SW480 (cell line): ENCODE results near the gene SZT2.
"Not testable (repeated sequence)": the region's sequence is repeated elsewhere in the genome, so short reads cannot be mapped to it uniquely, and the experiment has no call there.

Experiments used
- DNase-seq: peaks from one replicate; pipeline ENCODE4 v3.0.0-alpha.2; 2016; ENCODE audit warnings: low spot score

SZT2 gene

GRCh38 chr1:43363283-43363934, 26.3 kb upstream of the SZT2 start:
- no peak for DNase-seq

- DNase-seq = no peak
Observed at GRCh38 chr1:43363935-43364525, 25.7 kb upstream of the SZT2 start.

- DNase-seq = no peak
Observed at GRCh38 chr1:43365678-43366077, 24.0 kb upstream of the SZT2 start.

GRCh38 chr1:43366179-43366578, 23.5 kb upstream of the SZT2 start:
- DNase-seq = no peak

GRCh38 chr1:43366601-43367025, 23.1 kb upstream of the SZT2 start:
- no peak for DNase-seq

- DNase-seq = no peak
Observed at GRCh38 chr1:43367026-43367903, 22.4 kb upstream of the SZT2 start.

GRCh38 chr1:43367904-43368645, 21.6 kb upstream of the SZT2 start, which contains the start of gene ELOVL1:
TSS of gene ELOVL1 (minus strand) at chr1:43368011. CDS start at chr1:43365609, 2,402 bp downstream.
- DNase-seq = peak; percentile 85

- DNase-seq = peak; percentile 46
Observed at GRCh38 chr1:43368646-43369020, 21.1 kb upstream of the SZT2 start.

- DNase-seq = not testable (repeated sequence)
Observed at GRCh38 chr1:43369779-43370178, 19.9 kb upstream of the SZT2 start.

GRCh38 chr1:43370564-43370963, 19.1 kb upstream of the SZT2 start:
- DNase-seq = no peak

GRCh38 chr1:43372172-43372571, 17.5 kb upstream of the SZT2 start:
- no peak for DNase-seq

- DNase-seq = peak; percentile 87
Observed at GRCh38 chr1:43373066-43373940, 16.4 kb upstream of the SZT2 start.

GRCh38 chr1:43376723-43377235, 12.9 kb upstream of the SZT2 start:
- no peak for DNase-seq

GRCh38 chr1:43377831-43378230, 11.9 kb upstream of the SZT2 start:
- no peak for DNase-seq

- no peak for DNase-seq
Observed at GRCh38 chr1:43379476-43379875, 10.2 kb upstream of the SZT2 start.

GRCh38 chr1:43381612-43382011, 8.1 kb upstream of the SZT2 start:
- no peak for DNase-seq

GRCh38 chr1:43382027-43382779, 7.5 kb upstream of the SZT2 start:
- no peak for DNase-seq

- peak; percentile 36 for DNase-seq
Observed at GRCh38 chr1:43383449-43383848, 6.2 kb upstream of the SZT2 start.

- DNase-seq = no peak
Observed at GRCh38 chr1:43386676-43387075, 3.0 kb upstream of the SZT2 start.

GRCh38 chr1:43387976-43388599, 1.6 kb upstream of the SZT2 start:
- DNase-seq = no peak
